Daoy (cell line): ENCODE data around the gene LEP. TPM values are rescaled to one million over a fixed set of nuclear protein-coding genes. Genes with fewer than 3 reads are reported as not detected.
"Not testable (repeated sequence)": the region's sequence is repeated elsewhere in the genome, so short reads cannot be mapped to it uniquely, and the experiment has no call there.

ENCODE experiments used
- DNase-seq: peaks from one replicate; pipeline ENCODE4 v3.0.0-alpha.2; 2015; ENCODE audit warnings: low read depth
- total RNA-seq: library from RNA; depleted of rRNA; stranded (reverse); fragments of >200 nt; shearing (Covaris generic); gene quantifications from 2 replicates; pipeline ENCODE4 v1.2.3, GENCODE V29; 2014; rRNA removed

LEP gene
- total RNA-seq, 1 experiment from 2014 or later, result not detected

DNA sequence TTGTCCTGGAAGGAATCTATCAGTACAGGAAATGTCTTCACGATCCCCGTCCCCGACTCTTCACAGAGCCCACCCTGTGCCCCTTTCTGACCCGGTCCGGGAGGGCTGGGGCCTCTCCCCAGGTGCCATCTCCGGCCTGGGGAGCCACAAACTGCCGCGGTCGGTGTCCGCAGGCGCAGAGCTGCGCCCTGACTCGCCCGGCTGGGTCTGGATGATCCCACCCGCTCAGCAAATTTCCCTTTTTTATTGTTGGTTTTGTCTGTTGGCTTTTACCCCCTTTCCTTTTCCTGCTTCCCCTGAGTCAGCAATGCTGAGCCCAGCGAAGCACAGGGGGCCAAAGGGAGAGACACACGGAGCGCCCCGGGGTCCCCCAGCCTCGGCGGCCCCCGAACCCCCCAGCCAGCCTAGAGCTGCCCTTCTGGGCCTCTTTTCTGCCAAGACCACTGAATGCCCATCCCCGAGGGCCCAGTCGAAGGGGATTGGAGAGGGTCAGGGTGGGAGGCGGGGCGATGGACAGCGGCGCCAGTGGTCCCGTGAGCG, 30.9 kb downstream of the LEP start:
- DNase-seq, result no peak

DNA sequence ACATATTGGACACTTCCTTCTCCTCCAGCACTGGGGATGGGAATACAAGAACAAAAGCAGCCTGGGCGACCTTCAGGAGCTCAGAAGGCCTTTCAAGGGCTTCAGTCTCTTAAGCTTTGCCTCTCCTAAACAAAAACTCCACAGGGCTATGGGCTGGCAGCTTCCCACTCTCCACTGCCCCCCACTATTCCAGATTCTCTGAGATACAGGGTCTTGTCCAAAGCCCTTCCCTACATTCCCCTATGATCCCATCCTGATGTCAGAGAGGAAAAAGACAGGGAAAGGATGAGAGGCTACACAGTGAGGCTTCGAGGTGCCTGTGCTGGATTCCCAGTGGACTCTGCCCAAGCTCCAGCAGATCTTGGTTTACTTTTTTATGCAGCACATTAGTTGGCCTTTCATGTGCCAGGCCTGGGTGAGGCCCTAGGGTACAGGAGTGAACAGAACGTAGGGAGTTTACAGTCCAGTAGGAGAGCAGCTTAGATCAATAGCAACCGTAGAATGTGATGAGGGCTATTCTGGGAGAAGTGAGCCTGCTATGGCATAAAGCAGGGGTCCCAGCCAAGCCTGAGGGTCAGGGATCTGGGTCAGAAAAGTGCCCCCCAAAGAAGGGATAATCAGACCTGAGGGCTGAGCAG, 33.3 kb downstream of the LEP start:
- no peak for DNase-seq

DNA sequence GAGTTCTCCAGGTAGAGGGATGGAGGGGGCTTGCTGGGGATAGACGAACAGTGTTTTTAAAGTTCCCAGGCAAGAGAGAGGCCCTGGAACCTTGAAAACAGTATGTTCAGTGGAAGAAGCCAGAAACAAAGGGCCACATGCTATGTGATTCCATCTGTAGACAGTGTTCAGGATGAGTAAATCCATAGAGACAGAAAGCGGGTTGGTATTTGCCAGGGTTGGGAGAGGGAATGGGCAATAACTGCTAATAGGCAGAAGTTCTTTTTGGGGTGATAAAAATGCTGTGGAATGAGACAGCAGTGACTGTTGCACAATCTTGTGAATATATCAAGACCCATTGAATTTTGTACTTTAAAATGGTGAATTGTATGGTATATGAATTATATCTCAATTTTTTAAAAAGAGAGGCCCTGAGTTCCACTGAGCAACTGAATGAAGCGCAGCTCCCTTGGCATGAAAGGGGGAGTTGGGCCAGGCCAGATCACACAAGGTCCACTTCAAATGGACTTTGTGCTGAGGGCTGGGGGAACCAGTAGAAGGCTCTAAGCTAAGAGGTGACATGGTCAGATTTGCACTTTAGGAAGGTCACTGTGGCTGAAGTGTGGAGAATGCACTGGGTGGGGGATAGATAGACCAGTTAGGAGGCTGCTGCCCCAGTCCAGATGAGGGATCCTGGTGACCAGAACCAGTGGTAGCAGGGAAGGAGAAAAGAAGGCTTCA, 34.0 kb downstream of the LEP start:
- no peak for DNase-seq

DNA sequence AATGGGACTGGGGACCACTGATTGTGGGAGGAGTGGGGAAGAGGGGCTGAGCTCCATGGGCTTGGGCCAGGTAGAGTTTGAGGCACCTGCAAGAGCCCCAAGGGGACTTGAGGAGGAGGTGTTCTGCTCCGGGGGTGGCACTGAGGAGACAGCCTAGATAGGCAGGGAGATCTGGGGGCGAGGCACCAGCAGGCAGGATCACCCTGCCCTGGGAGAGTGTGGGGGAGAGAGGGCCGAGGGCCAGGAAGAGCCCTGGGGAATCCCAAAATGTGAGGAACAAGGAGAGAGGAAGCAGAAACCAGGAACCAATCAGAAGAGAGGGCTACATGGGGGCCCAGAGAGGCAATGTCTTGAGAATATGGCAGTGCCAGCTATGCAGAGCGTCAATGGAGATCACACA, 34.6 kb downstream of the LEP start:
- no peak for DNase-seq

DNA sequence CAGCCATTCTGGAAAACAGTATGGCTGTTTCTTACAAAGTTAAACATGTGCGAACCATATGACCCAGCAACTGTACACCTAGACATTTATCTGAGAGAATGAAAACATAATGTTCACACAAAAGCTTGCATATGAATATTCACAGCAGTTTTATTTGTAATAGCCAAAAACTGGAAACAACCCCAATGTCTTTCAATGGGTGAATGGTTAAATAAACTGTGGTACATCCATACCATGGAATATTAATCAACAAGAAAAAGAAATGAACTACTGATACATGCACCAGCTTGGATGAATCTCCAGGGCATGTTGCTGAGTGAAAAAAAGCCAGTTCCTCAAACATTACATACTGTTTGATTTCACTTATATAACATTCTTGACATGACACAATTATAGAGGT, 37.3 kb downstream of the LEP start:
- DNase-seq, result no peak

DNA sequence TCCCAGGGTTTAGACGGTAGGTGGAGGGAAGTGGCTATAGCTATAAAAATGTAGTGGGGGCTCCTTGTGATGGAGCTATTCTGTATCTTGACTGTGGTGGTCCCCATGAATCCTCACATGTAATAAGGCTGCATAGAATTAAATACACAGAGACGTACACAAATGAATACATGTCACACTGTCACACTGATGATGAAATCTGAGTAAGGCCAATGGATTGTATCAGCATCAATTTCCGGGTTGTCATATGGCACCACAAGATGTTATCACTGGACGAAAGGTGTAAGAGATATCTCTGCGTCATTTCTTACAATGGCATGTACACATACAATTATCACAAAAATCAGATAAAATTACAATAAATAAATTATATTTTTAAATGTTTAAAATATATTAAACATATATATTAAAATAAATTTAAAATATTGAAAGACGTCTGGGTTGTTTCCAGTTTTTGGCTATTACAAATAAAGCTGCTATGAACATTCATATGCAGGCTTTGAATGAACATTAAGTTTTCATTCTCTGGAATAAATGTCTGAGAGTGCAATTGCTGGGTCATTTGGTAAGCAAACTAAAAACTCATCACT, 38.1 kb downstream of the LEP start:
- DNase-seq, result no peak

DNA sequence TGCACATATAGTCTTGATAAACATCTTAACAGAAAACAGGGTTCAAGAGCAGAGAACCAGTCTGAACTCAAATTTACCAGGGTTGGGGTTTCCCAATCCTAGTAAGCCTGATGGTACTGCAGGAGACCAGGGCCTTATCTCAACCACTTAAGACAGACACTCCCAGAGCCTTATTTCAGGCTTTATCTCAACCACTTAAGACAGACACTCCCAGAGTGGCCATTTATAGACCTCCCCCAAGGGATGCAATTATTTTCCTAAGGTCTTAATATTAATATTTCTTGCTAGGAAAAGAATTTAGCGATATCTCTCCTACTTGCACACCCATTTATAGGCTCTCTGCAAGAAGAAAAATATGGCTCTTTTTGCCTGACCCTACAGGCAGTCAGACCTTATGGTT, 39.4 kb downstream of the LEP start:
- DNase-seq, result not testable (repeated sequence)

DNA sequence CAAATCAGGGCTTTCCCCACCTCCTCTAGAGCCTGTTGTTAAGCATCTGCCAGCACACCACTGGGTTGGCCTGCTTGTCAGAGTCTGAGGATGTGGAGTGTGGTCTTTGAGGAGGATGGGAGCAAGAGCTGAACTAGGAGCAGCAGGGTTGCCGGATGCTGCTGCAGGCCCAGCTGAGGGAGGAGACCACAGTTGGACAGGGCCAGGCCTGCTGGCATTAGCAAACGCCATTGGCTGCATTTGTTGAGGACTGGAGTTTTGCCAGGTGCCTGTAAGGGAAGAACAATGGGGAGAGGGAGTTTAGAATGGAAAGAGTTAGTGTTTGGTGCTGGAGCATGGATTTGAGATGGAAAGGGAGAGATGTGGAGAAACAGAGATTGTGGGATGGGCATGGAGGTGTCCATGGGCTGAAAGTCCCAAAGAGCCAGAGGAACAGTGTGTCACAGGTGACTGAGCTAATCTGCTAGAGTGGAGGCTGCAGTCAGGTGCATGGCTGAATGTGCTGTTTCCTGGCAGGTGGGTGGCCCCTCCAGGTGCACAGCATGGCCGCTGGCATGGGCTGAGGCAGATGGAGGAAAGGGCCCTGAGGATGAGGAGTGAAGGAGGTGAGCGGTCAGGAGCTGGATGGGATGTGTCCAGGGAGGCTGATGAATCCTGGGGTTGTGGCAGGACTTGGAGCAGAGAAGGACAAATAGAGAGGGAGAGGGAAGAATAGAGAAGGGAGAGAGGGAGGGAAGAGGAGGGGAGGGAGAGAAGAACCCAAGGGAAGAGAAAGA, 40.7 kb downstream of the LEP start:
- DNase-seq, result no peak

DNA sequence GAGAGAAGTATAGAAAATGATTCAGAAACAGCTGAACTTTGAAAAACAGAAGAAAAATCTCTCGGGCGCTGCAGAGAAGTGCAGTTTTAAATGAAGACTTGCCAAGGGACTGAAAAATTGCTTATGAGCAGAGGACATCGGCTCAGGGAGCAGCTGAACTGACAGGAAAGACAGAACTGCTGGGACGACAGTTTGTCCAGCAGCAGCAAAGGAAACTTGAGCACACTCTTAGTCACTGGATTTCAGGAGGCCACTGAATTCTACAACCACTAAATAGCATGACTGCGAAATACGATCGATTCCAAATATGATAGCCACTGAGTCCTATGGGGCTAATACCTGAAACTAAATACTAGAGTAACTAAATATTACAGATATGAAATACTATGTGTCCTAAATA, 43.0 kb downstream of the LEP start:
- no peak for DNase-seq

DNA sequence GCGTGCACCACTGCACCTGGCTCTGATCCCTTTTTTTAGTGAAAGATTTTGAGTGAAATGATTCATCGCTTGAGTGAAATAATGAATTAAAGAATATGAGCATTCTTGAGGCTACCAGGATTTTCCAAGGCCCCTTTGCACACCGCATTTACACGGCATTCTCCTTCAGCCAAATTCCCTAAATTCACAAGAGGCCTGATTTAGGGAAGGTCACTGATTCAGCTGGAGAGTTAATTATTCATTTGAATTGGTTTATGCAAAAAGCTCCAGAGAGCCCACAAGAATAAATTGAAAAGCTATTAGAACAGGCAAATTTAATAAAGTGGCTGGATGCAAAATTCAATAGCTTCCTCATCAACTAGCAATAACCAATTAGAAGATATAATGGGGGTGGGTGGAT, 46.5 kb downstream of the LEP start:
- no peak for DNase-seq

DNA sequence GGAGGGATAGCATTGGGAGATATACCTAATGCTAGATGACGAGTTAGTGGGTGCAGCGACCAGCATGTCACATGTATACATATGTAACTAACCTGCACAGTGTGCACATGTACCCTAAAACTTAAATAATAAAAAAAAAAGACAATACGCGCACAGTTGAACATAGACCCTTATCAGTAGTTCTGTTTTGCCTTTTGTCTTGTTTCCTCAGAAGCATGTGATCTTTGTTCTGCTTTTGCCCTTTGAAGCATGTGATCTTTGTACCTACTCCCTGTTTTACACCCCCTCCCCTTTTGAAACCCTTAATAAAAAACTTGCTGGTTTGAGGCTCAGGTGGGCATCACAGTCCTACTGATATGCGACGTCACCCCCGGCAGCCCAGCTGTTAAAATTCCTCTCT, 56.9 kb downstream of the LEP start:
- not testable (repeated sequence) for DNase-seq

DNA sequence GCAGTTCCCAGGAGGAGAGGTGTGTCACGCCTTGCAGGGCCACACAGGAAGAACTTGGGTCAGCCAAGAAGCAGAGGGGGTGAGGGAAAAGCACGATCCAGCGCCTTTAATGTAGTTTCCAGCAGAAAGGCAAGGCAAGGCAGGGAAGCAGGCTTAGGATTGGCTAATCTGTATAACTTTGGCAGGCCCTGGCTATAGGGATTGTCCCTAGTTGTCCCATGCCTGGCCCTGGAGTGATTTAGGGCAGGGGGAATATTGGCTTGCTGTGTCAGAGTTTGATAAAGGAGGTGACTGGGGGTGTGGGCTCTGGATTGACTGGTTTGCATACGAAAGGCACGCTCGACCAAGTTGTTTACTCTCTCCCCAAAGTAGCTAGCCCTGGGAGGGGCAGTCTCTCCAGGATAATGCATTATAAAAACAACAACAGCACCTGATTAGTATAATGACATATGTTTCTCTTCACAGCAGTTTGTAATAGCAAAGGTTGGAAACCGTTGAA, 58.1 kb downstream of the LEP start:
- no peak for DNase-seq

DNA sequence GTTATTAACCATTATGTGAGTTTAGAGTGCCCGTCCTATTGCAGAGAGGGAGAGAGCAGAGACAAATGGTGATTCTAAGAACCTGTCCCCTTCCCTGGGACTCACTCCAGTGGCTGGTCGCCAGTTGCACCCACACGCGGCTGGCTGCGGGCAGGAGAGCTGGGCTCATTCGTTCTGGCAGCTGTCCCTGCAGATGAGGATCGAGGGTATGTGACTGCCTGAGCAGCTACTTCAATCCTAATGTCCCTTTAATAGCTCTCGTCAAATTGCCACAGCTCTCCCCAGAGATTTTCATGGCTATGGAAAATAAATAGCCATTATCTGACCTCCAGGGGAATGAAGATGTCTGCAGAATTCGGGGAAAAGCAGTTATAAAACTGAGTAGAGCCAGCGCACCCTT, 61.1 kb downstream of the LEP start:
- no peak for DNase-seq

DNA sequence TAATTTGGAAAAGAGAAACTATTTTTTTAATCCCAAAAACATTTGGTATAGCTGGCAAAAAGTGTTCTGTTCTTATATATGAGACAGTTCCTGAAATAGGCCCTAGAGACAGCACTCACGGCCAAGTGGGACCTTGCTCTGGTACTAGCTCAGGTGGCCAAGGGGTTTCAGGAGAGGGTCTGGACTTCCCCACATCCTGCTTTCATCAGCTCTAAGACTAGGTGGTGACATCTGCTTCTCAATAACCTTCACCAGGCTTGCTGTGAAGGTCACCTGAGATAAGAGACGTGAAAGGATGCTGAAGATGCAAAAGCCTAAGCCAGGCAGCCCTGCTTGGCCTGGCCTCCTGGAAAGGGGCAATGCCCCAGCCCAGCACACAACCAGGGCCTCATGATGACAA, 62.1 kb downstream of the LEP start:
- no peak for DNase-seq

DNA sequence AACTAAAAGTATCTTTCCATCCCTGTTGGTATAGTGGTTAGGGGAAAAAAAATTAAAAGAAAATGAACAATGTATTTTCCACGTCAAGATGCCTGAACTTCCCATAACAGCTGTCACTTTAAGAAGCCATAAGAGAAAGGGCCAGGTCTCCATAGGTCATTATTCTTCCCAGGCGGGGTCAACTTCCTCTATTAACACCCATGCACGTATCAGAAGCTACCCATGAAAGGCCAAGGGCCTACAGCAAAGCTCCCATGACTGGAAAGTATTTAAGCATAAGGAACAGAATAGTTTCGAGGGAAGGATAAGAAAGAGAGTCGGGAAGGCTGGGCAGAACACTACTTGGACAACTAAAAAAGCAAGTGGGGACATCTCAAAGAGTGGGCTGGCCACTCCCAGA, 62.6 kb downstream of the LEP start:
- no peak for DNase-seq

DNA sequence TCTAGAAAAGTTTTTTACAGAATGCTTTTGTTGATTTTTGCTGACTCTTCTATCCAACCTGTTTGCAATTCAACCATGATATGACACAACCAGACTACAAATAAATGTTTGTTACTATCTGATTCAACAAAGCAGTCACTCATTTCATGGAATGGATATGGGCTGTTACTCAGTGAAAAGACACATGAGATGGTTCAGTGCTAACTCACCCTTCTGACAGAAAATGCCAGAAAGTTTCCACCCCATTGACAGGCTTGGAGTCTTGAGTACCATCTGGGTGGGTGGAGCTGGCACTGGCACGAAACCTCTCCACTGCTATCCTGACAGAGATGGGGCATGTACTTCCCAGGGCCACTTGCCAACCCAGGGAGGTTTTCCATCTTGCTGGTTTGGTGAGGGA, 63.1 kb downstream of the LEP start:
- DNase-seq, result no peak

DNA sequence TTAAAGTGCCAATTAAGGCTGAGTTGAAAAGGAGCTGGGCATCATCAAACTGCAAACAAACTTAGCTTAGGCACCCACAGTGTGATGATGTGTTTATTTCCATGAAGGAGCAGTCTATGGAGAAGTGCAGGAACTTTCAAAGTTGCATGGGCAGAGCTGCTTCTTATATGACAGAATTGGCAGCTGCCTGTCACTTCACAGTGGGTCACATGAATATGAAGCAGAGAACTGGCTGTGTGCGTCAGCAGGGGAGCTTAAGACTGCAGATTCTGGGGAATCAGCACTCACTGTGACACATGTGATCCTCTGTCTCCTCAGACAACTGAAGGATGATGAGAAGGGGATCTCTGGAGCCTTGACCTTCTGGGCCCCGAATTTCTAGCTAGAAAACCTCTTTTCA, 66.0 kb downstream of the LEP start:
- DNase-seq, result no peak

Other genes starting within 250 kb of the LEP start
- gene LRRC4, start 209.8 kb upstream of the LEP start, total RNA-seq, result 0.51 and 1.4 TPM in 2 replicates
- gene RBM28, start 102.6 kb downstream of the LEP start, total RNA-seq, result 63.4 and 63.5 TPM in 2 replicates
- not detected in 2 replicates for gene PRRT4, start 120.4 kb downstream of the LEP start, total RNA-seq
- gene IMPDH1, start 168.7 kb downstream of the LEP start, total RNA-seq, result 76.1 and 81.1 TPM in 2 replicates
- gene HILPDA, start 214.6 kb downstream of the LEP start, total RNA-seq, result 37.4 and 39.8 TPM in 2 replicates
- gene METTL2B, start 235.5 kb downstream of the LEP start, total RNA-seq, result 78.2 and 87.8 TPM in 2 replicates